Measurements from ENCODE around the gene TLDC2. TPM values are rescaled to one million over a fixed set of nuclear protein-coding genes. Genes with fewer than 3 reads are reported as not detected.
A peak's percentile ranks its signal among the peaks of the same experiment; 100 is the strongest.
"Not testable (repeated sequence)": the region's sequence is repeated elsewhere in the genome, so short reads cannot be mapped to it uniquely, and the experiment has no call there.

Gene TLDC2
- polyA plus RNA-seq, 12 donors: 0.19 to 2.1 (median 0.50) TPM; not detected in 3

DNA sequence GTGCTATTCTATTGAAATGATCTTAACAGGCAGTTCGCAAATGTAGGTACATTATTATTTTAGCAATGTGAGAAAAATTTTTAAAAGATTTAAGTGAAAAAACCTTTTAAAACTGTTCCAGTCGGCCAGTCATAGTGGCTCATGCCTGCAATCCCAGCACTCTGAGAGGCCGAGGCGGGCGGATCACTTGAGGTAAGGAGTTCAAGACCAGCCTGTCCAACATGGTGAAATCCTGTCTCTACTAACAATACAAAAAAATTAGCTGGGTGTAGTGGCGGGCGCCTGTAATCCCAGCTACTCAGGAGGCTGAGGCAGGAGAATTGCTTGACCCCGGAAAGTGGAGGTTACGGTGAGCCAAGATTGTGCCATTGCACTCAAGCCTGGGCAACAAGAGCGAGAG lies 29.6 kb downstream of the TLDC2 start:
- not testable (repeated sequence) for DNase-seq

DNA sequence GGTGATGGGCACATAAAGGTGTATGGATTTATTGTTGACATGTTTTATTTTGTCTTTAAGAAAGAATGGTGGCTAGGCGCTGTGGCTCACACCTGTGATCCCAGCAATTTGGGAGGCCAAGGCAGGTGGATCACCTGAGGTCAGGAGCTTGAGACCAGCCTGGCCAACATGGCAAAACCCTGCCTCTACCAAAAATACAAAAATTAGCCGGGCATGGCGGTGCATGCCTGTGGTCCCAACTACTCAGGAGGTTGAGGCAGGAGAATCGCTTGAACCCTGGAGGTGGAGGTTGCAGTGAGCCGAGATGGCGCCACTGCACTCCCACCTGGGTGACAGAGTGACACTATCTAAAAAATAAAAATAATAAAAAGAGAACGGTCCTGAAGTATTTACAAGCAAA lies 30.1 kb downstream of the TLDC2 start:
- not testable (repeated sequence) for DNase-seq

DNA sequence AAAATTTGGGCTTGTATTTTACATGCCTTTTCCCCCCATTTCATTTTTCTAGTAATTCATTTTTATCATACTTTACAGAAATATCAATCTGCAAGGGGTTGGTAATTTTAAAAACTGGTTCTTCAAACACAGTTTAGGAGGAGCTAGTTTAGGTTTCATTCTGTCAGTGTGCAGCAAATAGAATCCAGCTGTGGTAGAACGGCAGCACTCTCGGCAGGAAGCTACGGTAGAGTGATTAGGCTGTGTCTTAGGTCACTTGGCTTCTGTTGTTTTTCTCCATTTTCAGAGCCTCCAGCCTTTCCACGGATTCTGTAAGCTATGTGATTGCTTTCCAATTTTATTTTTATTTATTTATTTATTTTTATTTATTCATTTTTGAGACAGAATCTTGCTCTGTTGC lies 32.7 kb downstream of the TLDC2 start:
- DNase-seq: no peak

DNA sequence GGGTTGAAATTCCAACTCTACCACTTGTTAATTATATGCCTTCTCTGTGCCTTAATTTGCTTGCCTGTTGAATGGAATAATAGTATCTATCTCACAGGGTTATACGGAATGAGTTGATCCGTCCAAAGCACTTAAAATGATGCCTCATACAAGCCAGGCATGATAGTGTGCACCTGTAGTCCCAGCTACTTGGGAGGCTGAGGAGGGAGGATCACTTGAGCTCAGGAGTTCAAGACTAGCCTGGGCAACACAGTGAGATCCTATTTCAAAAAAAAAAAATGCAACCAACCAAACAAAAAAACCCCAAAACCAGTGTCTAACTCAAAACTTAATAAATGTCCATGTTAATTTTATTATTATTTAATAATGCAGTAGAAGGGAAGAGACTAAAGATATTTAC lies 40.3 kb downstream of the TLDC2 start:
- DNase-seq: no peak

DNA sequence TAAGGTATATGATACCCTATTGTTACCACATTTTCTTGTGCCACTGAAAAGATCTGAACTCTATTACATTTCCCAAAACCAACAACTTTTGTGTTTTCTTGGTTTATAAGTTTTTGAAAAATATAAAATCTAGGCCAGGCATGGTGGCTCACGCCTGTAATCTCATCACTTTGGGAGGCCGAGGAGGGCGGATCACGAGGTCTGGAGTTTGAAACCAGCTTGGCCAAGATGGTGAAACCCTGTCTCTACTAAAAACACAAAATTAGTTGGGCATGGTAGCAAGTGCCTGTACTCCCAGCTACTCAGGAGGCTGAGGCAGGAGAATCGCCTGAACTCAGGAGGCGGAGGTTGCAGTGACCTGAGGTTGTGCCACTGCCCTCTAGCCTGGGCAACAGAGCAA lies 41.3 kb downstream of the TLDC2 start:
- no peak for DNase-seq

DNA sequence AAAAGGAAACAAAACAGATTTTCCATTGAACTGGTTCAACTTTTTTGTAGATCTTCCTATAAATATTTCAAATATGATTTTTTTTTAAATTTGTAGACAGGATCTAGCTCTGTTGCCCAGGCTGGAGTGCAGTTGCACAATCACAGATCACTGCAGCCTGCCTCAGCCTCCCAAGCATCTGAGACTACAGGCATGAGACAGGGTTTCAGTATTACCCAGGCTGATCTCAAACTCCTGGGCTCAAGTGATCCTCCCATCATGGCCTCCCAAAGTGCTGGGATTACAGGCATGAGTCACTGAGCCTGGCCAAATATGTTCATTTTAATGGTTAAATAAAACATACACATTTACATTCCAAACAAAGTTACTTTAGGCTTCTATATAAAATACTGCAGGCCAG lies 42.0 kb downstream of the TLDC2 start:
- DNase-seq: no peak

DNA sequence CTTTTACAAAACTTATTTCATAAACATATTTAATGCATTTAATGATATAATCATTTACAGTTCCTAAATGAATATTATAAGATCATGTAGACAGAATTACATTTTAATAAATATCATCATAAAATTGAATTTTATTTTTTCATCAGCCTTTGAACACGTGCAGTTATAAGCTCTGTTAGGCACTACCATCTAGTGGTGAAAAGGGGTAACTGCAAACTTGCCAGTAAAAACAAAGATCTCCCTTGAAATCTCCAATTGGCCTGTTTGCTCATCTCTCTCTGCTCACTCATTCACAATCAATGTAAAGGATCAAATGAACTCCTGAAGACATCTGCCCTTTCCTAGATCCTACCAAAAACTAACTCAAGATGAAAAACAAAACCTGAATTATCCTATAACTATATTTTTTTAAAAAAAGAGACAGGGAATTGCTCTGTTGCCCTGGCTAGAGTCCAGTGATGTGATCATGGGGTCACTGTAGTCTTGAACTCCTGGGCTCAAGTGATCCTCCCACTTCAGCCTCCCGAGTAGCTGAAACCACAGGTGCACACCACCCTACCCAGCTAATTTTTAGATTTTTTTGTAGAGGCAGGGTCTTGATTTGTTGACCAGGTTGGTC lies 43.9 kb downstream of the TLDC2 start:
- peak; percentile 59 for DNase-seq

DNA sequence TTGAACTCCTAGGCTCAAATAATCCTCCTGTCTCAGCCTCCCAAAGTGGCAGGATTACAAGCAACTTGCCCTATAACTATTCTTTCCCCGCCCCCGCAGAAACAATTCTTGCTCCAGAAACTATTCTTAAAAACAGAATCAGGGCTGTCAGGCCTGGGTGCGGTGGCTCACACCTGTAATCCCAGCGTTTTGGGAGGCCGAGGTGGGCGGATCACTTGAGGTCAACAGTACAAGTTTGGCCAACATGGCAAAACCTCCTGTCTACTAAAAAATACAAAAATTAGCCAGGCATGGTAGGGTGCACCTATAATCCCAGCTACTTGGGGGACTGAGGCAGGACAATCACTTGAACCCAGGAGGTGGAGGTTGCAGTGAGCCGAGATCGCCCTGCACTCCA lies 44.4 kb downstream of the TLDC2 start:
- no peak for DNase-seq

DNA sequence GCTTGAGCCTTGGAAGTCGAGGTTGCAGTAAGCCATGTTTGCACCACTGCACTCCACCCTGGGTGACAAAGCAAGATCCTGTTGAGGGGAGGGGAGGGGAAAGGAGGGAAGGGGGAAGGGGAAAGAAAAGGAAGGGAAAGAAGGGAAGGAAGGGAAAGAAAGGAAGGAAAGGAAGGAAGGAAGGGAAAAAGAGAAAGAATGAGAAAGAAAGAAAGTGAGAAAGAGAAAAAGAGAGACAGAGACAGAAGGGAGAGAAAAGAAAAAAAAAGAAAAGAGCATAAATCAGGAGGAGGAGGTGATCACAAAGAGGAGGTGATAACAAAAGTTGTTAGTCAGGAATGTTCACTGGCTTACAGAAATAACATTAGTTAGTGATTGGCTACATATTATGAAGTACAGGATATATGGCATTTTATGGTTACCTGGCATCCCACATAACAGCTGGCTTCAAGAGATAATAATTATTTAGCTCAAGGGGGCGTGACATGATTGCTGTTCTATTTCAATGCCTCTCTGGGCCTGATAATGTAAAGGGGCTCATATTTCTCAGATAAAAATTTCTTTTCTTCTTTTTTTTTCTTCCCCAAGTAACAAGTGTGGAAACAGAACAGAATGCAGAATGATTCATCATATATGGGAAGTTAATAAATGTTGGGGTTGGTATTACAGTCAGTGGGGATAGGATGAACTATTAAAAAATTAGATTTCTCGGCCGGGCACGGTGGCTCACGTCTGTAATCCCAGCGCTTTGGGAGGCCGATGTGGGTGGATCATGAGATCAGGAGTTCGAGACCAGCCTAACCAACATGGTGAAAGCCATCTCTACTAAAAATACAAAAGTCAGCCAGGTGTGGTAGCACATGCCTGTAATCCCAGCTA lies 48.5 kb downstream of the TLDC2 start:
- DNase-seq: no peak

DNA sequence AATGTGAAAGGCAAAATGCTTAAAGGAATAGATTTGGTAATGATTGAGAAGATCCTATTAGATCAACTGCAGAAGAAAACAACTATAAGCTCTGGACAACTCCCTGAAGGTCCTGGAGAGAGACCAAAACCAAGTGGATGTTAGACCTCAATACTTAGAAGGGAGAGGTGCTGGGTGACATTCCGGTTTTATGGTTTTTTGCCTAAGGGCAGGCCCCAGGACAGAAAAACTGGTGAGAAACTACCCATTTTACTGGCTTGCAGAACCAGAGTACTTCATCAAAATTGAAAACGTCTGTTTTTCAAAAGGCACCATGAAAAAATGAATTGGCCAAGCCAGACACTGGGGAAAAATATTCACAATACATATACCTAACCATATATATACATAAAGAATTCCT lies 49.3 kb downstream of the TLDC2 start:
- no peak for DNase-seq

DNA sequence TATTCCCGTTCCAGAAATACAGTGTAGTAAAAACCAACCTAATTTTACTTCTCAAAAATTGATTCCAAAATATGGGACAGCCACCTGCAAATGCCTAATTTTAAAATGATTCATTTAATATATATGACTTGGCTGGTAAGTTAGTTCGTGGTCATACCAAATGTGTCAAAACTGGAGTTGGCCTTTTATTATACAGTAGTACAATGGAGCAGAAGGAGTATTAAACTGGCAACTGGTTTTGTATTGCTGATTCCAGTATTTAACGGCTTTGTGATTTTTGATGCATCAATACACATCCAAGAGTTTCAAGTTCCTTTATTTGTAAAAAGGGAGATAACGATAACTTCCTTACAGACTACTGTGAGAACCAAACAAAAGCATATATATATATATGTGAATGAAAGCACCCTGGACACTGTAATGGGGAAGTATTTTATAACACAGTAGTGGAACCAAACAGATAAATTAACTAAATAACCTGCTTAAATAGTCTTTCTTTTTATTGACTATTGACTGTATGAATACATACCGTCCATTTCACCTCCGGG lies 50.8 kb downstream of the TLDC2 start:
- DNase-seq: no peak

DNA sequence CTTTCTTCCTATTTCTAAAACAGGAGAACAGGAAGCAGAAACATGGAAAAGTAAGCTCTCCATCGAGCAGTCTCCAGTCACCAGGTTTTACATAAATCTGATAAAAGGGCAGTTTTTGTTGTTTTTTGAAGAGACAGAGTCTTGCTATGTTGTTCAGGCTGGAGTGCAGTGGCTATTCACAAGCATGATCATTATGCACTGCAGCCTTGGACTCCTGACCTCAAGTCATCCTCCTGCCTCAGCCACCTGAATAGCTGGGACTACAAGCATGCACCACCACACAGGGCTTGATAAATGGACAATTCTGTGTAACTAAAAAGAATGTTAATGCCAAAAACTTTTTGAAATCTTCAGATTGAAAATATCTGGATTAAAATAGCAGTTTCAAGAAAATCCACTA lies 51.8 kb downstream of the TLDC2 start:
- no peak for DNase-seq

DNA sequence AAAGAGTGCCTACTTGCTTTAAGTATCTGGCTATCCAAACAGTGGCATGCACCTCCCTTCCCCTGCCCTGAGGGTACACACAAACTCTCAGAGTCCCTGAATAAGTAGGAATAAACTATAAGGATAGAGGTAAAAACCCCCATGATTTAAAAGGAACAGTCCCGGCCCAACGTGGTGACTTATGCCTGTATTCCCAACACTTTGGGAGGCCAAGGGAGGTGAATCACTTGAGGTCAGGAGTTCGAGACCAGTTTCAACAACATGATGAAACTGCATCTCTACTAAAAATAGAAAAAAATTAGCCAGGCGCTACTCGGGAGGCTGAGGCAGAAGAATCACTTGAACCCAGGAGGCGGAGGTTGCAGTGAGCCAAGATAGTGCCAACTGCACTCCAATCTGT lies 53.4 kb downstream of the TLDC2 start:
- DNase-seq: no peak

DNA sequence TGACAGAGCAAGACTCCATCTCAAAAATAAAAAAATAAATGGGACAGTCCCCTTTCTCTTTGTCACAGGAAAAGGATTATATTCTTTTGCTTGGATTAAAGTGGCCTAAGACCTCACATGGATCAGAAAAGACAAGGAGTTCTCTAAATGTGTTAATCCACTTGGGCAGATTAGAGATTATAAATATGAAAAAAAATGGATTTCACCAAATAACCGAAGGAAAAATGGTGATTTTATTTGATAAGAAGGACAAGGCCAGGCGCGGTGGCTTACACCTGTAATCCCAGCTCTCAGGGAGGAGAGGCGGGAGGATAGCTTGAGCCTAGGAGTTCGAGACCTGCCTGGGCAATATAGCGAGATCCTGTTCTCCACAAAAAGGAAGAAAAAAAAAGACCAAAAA lies 53.8 kb downstream of the TLDC2 start:
- DNase-seq: no peak

DNA sequence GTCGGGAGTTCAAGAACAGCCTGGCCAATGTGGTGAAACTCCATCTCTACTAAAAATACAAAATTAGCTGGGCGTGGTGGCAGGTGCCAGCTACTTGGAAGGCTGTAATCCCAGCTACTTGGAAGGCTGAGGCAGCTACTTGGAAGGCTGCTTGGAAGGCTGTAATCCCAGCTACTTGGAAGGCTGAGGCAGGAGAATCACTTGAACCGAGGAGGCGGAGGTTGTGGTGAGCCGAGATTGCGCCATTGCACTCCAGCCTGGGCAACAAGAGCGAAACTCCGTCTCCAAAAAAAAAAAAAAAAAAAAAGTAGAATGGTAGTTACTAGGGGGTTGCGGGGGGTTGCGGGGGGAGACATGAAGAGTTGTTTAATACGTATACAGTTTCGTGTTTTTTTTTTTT lies 56.1 kb downstream of the TLDC2 start:
- not testable (repeated sequence) for DNase-seq

DNA sequence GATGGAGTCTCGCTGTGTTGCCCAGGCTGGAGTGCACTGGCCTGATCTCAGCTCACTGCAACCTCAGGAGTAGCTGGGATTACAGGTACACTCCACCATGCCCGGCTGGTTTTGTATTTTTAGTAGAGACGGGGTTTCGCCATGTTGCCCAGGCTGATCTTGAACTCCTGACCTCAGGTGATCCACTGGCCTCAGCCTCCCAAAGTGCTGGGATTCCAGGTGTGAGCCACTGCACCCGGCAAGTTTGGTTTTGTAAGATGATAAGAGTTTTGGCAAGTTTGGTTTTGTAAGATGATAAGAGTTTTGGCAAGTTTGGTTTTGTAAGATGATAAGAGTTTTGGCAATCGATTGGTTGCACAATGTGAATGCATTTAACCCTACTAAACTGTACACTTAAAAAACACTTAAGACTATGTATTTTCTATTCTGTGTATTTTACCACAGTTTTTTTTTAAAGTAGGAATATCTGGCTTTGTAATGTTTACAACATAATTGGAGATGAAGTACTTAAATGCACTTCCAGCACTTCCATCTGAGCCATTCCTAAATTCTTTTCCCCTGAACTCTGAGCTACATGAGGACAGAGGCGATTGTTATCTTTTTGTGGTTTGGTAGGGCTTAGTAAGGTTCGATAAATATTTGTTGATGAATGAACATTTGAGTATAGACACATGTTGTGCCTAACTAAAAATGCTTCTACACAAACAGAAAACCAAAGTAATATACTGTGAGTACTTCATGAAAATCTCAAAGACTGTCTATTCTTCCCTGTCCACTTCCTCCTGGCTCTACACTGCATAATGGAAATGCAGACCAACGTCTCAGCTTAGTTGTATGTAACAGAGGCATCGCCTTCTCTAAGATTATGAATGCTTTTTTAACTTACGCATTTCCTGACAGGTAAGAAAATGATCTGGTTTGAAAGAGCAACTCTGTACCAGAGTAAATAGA lies 56.8 kb downstream of the TLDC2 start:
- no peak for DNase-seq

DNA sequence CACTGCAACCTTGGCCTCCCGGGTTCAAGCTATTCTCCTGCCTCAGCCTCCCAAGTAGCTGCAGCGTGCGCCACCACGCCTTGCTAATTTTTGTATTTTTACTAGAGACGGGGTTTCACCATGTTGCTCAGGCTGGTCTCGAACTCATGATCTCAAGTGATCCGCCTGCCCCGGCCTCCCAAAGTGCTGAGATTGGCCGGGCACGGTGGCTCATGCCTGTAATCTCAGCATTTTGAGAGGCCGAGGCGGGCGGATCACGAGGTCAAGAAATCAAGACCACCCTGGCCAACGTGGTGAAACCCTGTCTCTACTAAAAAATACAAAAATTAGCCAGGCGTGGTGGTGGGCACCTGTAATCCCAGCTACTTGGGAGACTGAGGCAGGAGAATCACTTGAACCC lies 57.6 kb downstream of the TLDC2 start:
- DNase-seq: not testable (repeated sequence)

DNA sequence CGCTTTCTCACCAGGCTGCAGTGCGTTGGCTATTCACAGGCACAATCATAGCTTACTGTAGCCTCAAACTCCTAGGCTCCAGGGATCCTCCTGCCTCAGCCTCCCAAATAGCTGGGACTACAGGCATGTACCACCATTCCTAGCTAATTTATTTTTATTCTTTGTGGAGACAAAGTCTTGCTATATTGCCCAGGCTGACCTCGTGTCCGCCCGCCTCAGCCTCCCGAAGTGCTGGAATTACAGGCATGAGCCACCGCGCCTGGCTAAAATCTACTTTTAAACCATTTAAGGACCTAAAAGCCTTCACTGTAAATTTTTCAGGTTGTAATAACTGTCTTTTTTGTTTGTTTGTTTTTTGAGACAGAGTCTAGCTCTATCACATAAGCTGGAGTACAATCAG lies 60.4 kb downstream of the TLDC2 start:
- DNase-seq: no peak

DNA sequence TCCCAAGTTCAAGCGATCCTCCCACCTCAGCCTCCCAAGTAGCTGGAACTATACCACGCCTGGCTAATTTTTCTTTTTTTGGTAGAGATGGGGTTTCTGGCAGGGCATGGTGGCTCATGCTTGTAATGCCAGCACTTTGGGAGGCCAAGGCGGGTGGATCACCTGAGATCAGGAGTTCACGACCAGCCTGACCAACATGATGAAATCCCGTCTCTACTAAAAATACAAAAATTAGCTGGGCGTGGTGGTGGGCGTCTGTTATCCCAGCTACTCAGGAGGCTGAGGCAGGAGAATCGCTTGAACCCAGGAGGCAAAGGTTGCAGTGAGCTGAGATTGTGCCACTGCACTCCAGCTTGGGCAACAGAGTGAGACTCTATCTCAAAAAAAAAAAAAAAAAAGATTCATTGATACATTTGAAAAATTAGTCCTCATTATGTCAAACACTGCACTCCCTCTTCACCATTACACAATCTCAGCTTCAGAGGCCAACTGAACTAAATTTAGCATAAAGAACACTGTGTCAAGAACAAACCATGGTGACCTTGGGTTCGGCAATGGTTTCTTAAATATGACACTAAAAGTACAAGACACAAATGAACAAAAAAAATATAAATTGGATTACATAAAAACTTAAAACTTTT lies 60.9 kb downstream of the TLDC2 start:
- not testable (repeated sequence) for DNase-seq

DNA sequence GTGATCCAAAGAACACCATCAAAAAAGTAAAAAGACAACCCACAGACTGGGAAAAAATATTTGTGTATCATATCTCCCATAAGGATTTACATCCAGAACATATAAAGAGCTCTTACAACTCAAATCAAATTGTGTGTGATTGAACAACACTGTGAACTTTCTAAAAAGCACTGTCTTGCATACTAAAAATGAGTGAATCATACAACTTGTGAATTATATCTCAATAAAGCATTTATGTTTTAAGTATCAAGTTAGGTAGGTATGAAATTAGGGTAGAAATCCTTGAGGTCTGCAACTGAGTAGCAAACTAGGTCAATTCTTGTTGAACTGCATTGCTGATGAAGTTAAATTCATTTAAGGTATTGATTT lies 61.4 kb downstream of the TLDC2 start:
- DNase-seq: no peak

DNA sequence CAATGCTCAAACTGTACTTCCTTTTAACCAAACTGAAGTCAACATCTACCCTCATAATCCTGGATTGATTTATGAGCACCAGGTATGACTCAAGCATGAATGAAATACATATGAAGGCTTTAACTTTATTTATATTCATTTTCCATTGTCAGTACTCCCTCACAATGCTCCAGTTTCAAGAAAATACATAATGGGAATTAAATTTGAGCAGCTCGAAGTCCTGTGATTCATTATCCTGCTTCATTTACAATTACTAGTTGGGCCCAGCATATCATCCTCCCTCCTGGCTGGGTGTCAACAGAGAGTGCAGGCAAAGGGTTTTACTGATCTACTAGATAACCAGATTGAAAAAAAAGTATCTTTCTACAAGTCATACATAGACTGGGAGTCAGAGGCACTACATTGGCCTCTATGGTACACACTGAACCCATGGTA lies 65.5 kb downstream of the TLDC2 start:
- no peak for DNase-seq
